Measurements from ENCODE around the gene PKNOX2. TPM values are rescaled to one million over a fixed set of nuclear protein-coding genes. Genes with fewer than 3 reads are reported as not detected.

The PKNOX2 gene
- total and polyA plus RNA-seq, 2 donors: 4.7 to 6.5 TPM

DNA sequence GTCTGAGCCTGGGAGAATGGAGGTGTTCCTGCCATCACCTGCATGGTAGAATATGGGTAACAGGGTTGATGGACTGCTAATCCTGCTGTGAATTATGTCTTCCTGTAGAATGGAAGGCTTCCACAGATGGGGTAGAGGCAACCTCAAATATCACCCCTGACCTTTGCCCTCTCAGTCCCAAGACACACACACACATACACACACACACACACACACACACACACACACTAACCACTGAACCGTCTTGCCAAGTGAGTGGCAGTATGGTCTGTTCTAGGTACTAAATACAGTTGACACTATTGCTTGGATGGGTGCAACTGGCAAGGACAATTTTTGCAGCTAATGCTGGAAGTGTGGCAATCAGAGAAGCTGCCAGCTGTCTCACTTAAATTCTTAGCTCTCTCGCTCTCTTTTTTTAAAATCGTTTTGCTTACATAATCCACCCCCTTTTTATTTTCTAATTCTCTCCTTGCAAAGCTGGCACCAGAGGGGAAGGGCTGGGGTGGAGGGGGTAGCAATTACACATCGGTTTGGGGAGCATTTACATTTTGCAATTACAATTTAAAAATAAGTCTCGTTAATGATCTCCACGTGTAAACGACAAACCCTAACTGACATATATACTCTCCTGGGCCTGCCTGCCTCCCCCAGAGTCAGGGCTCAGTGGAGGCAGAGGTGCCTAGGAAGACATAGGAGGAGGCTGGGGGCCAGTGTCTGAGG is 169.0 kb downstream of the PKNOX2 start:
- no peak for DNase-seq (ENCODE audit: extremely low spot score)
- WGBS: 87% methylated on average over 7 of the region's 7 CpGs
- H3K36me3 ChIP-seq (ENCODE audit: insufficient read depth): no peaks in the 10 kb centered on the region
- no peak overlapping the region for H3K27ac ChIP-seq (ENCODE audit: low read depth)
- H3K4me1 ChIP-seq (ENCODE audit: insufficient read depth): no peaks in the 10 kb centered on the region
- no peak overlapping the region for H3K4me3 ChIP-seq (ENCODE audit: low read depth, low read length)

DNA sequence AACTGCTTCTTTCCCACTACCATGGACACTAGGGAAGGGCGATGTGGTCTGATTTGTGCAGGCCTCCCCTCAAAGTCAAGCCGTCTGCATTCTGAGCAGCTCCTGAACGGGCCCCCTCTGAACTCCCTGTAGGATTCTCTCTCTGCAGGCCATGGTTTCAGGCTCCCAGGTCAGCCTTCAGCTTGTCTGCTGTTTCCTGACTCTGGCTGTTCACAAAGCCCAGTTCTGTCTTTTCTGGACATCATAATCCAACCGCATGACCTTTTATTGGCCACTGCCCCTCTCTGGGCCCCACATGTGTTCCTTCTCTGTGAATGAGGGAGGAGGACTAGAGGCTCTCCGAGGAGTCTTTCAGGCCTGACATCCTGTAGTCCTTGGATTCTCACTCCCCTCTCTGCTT is 170.6 kb downstream of the PKNOX2 start:
- Histone ChIP-seq H3K4me1 (ENCODE audit: insufficient read depth) (no peaks in the 10 kb centered on the region), H3K36me3 (ENCODE audit: insufficient read depth) (no peaks in the 10 kb centered on the region), H3K27ac (ENCODE audit: low read depth) (no peak overlapping the region), H3K4me3 (ENCODE audit: low read depth, low read length) (no peak overlapping the region)
- DNase-seq (ENCODE audit: extremely low spot score): no peak
- WGBS: 57% methylated on average over 5 of the region's 5 CpGs

DNA sequence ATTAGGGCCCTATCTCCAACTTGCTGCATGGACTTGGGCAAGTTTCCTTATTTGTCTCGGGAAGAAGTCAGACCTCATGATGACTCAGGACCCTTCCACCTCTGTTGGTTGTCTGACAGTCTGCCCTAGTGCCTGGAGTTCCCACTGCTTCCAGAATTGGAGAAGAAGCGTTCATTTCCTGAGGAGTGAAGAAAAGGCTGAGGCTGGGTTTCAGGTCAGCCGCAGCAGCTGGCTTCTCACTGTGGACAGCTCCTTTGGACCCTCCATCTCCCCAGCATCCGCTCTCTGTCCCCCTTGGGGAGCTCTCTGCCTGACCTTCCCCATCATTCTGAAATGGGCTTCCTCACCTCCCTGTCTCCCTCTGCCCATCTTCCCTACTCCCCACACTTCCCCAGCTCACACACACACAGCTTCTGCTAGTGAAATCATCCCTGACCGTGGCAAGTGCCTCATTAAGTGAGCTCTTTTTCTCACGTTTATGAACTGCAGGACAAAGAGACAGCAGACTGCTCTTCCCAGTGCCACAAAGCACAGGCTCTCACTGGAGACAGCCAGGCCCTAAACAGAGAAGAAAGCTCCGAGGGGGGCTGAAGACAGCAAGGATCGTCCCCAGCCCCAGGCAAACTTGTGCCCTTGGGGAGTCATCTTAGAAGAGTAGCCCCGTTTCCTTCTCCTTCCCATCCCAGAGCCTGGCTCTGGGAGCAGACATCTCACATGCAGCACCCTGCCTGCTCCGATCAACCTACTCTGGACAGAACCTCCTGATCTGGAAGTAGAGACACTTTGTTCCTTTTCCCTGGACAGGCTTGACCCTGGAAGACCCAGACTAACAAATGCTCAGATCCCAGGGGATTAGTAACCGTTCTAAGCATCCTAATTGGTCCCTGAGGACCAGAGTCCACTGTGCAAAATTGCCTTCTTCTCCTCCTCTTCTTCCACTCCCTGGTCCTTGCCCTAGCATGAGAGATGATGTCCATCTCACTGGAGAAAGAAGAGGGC is 173.6 kb downstream of the PKNOX2 start:
- 69% methylated on average over 11 of the region's 11 CpGs for whole genome bisulfite sequencing
- Histone ChIP-seq H3K36me3 (ENCODE audit: insufficient read depth) (no peaks in the 10 kb centered on the region), H3K4me3 (ENCODE audit: low read depth, low read length) (no peak overlapping the region), H3K27ac (ENCODE audit: low read depth) (no peak overlapping the region), H3K4me1 (ENCODE audit: insufficient read depth) (no peaks in the 10 kb centered on the region)
- no peak for DNase-seq (ENCODE audit: extremely low spot score)

DNA sequence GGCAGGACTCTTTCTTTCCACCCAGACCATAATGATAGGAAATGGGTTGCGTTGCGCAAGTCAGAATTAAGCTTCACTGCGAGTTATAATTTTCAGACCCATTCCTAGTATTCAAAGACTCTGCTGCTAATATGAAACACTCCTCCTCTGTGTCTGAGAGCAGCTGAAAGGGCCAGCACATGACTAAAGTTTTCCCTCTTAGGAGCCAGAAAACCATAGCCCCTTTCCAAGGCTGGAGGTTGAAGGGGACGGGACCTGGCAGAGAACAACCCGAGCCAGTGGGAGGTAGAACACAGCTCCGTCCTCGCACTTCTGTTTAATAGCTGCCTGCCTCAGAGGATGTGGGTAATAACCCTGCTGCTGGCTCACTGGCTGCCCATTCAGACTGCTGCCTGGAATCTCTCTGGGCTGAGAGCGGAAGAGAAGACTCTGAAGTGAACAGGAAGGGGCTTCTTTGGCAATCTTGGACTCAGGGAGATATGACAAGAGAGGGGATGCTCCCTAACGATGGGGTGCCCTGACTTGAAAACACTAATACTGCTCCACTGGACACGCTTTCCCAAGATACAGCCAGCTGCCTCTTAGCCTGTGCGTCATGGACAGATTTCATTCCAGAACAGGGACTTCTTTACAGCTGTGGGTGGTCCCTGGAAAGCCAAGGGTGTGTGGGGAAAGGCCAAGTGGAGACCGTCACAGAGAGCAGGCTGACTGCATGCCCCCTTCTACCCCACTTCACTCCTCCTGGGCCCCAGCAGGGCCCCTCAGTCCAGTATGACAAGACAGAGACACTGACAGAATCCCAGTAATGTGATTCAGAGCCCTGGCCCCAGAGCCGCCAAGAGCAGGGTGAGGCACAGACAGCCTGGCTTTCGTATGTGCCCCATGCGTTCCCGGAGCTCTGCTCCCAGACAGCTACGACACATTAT is 174.6 kb downstream of the PKNOX2 start:
- WGBS: 61% methylated on average over 17 of the region's 17 CpGs
- DNase-seq (ENCODE audit: extremely low spot score): no peak
- Histone ChIP-seq H3K36me3 (ENCODE audit: insufficient read depth) (no peaks in the 10 kb centered on the region), H3K4me3 (ENCODE audit: low read depth, low read length) (no peak overlapping the region), H3K27ac (ENCODE audit: low read depth) (peak overlapping the region; percentile 63), H3K4me1 (ENCODE audit: insufficient read depth) (no peaks in the 10 kb centered on the region)

DNA sequence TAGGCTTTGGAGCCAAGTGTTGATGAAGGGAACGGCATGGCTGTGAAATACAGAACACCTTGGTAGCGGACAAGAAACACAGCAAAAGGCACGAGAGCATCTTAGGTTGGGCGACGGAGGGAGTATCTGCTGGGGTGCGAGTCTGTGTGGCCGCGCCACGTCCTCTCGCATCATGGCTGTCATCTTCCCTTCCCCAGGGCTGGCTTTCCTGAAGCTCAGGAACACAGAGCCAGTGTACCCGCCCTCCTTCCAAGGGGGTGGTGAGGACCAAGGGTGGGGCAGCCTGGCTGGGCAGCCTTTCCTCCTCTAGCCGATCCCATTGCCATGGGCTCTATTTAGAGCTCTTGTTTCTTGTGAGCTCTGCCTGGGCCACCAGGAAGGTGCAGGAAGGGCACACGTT is 177.1 kb downstream of the PKNOX2 start:
- DNase-seq (ENCODE audit: extremely low spot score): no peak
- no peak overlapping the region for H3K4me3 ChIP-seq (ENCODE audit: low read depth, low read length)
- H3K27ac ChIP-seq (ENCODE audit: low read depth): no peak overlapping the region
- no peaks in the 10 kb centered on the region for H3K4me1 ChIP-seq (ENCODE audit: insufficient read depth)
- WGBS: 93% methylated on average over 13 of the region's 13 CpGs
- H3K36me3 ChIP-seq (ENCODE audit: insufficient read depth): no peaks in the 10 kb centered on the region

DNA sequence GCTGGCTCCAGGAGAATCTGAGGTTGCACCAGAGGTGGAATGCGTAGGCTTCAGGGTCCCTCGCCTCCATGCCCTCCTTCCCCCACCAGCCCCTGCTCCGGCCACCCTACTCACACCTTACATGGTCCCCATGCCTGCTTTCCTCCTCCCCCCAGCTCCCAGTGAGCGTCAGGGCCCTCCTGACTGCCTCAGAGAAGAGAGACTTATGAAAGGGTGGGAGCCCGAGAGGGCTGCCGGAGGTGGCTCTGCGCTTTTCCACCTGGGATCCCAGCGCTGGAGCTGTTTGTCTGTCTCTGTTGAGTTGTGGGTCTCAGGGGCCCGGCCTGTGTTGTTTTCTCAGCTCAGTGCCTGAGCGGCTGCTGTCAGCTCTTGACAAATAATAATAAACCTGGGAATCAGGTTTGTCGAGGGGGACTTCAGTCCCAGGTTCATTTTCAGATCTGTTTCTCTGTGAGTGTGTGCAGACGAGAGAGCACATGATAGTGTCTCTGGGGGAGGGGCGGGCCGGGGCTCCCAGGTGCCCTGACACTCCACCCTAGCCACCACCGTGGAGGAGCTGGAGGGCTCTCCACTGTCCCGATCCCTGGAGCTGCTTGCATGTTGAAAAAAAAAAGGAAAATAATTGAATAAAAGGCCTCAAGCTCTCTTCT is 177.9 kb downstream of the PKNOX2 start:
- WGBS: 80% methylated on average over 16 of the region's 16 CpGs
- Histone ChIP-seq H3K27ac (ENCODE audit: low read depth) (peak overlapping the region; percentile 28), H3K36me3 (ENCODE audit: insufficient read depth) (no peaks in the 10 kb centered on the region)

DNA sequence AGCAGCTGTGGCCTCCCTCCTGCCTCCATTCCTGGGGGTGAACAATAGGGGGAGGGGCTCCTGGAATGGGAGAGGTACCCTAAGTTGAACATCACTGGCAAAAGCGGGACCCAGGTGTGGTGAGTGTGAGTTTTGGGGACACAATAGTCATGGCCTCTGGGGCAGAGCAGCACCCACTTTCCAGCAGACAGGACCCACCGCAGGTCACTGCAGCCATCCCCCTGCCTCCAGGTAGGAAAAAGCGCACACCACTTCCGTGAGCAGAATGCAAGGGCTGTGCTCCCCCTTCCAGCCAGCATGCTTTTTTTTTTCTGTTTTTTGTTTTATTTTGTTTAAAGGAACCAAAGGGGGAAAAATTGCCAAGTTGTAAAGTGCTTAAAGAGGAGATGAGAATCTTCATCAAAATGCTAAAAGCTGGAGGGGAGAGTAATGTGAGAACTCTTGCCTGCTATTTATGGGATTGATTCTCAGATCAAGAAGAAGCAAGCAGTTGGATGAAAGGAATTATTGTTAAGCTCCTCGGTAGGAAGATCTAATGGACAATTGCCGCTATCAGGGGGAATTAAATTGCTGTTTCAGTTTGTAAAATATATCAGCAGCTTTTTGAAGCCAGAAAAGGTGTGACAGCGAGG is 178.7 kb downstream of the PKNOX2 start:
- no peak overlapping the region for H3K4me3 ChIP-seq (ENCODE audit: low read depth, low read length)
- H3K36me3 ChIP-seq (ENCODE audit: insufficient read depth): no peaks in the 10 kb centered on the region
- DNase-seq (ENCODE audit: extremely low spot score): no peak
- no peak overlapping the region for H3K27ac ChIP-seq (ENCODE audit: low read depth)
- 75% methylated on average over 7 of the region's 7 CpGs for WGBS
- no peaks in the 10 kb centered on the region for H3K4me1 ChIP-seq (ENCODE audit: insufficient read depth)

More for the DNA sequence above, 177.9 kb downstream of the PKNOX2 start:
- Histone ChIP-seq H3K4me1 (ENCODE audit: insufficient read depth) (no peaks in the 10 kb centered on the region), H3K4me3 (ENCODE audit: low read depth, low read length) (no peak overlapping the region)
- no peak for DNase-seq (ENCODE audit: extremely low spot score)

DNA sequence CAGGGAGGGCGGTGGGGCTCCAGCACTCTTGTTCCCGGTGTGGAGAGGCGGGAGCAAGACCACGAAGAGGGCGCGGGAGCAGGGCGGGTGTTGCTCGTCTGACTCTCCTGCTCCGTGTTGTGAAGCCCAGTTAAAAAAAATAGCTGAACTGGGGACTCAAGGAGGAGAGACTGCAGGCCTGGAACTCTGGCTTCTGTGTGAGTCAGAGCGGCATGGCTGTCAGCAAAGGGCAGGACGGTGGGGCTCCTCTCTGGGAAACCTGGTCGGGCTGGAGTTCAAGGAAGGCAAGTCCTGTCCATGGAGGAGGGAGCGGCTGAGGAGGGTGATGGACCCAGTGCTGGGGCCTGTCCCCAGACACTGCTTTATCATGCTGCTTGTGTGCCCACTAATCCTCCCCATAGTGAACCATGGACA is 179.2 kb downstream of the PKNOX2 start:
- H3K36me3 ChIP-seq (ENCODE audit: insufficient read depth): no peaks in the 10 kb centered on the region
- no peak for DNase-seq (ENCODE audit: extremely low spot score)
- H3K4me3 ChIP-seq (ENCODE audit: low read depth, low read length): no peak overlapping the region
- no peak overlapping the region for H3K27ac ChIP-seq (ENCODE audit: low read depth)
- no peaks in the 10 kb centered on the region for H3K4me1 ChIP-seq (ENCODE audit: insufficient read depth)
- WGBS: 60% methylated on average over 13 of the region's 13 CpGs

DNA sequence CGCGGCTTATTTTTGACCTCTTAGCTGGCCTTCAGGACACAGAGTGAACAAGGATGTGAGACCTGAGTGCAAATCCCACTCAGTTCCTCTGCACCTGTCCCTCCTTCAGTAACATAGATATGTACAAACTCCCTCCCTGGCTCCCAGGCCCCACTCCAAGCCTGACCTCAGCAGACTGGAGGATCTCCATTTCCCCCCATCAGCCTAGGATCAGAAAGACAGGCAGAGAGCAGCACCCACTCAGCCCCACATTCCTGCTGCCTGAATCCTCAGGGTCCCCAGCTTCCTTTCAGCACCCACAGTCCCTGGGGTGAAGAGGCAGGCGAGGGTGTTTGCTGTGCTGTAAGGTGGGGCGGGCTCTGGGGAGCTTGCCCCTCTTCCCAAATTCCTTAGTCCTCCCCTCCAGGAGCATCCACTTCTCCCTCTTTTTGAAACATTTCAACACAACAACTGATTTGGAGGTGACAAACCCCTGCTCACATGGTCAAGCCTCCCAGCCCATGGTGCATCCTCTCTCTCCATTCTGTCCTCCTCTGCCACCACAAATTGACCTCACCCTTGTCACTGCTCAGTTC is 180.4 kb downstream of the PKNOX2 start:
- no peaks in the 10 kb centered on the region for H3K36me3 ChIP-seq (ENCODE audit: insufficient read depth)
- no peaks in the 10 kb centered on the region for H3K4me1 ChIP-seq (ENCODE audit: insufficient read depth)
- H3K27ac ChIP-seq (ENCODE audit: low read depth): no peak overlapping the region
- no peak overlapping the region for H3K4me3 ChIP-seq (ENCODE audit: low read depth, low read length)
- no peak for DNase-seq (ENCODE audit: extremely low spot score)
- 98% methylated on average over 4 of the region's 4 CpGs for WGBS

DNA sequence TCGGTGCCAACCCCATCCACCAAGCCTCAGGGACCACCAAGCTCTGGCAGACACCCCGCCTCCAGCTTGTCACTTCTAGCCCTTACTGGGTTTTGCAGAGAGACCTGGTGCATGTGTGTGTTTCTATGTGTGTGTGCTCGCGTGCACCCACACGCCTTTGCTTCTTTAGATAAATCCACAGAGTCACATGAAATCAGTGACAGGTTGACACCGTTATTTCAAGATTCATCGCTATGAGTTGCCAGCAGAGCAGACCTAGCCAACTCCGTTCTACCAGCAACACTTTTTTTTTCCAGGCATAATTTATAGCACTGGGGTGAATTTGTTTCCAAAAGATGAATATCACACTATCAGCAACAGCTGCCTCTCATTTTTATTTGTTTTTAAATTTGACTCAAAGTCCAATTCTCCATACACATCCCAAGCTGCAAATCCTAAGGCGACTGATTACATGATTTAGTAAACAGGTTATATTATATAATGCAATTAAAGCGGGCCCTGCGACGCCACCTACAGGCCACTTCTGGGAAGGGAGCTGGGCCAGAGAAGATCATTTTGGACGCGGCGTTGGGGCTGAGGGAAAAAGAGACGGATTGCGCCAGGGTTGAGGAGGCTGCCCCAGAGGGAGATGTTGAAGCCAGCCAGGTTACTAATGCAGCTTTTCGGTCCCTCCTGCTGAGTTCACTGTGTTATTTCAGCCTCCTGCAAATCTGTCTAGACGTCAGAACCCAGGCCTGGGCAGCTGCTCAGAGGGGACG is 181.0 kb downstream of the PKNOX2 start:
- Histone ChIP-seq H3K4me3 (ENCODE audit: low read depth, low read length) (no peak overlapping the region), H3K27ac (ENCODE audit: low read depth) (no peak overlapping the region), H3K4me1 (ENCODE audit: insufficient read depth) (no peaks in the 10 kb centered on the region), H3K36me3 (ENCODE audit: insufficient read depth) (no peaks in the 10 kb centered on the region)
- DNase-seq (ENCODE audit: extremely low spot score): peak; percentile 63
- WGBS: 26% methylated on average over 20 of the region's 20 CpGs

DNA sequence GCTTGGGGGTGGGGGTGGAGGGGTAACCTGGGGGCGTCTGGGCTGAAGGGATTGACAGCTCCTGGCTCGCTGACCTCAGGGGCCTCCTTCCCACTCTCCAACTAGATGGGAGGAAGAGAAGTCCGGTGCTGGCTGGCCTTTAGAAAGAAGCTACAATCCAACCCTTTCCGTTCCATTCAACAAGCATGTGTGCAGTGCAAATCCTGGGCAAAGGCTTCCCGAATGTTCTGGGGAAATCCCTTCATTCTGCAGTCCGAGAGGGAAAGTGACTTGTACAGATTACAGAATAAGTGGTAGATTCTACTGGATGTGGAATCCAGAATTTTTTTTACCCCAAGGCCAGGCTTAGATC is 181.6 kb downstream of the PKNOX2 start:
- Histone ChIP-seq H3K36me3 (ENCODE audit: insufficient read depth) (no peaks in the 10 kb centered on the region), H3K27ac (ENCODE audit: low read depth) (no peak overlapping the region), H3K4me3 (ENCODE audit: low read depth, low read length) (no peak overlapping the region), H3K4me1 (ENCODE audit: insufficient read depth) (no peaks in the 10 kb centered on the region)
- DNase-seq (ENCODE audit: extremely low spot score): no peak
- WGBS: 34% methylated on average over 6 of the region's 6 CpGs
